SK-N-SH (cell line): ENCODE data around the gene C13orf46. TPM values are rescaled to one million over a fixed set of nuclear protein-coding genes. Genes with fewer than 3 reads are reported as not detected.

Experiments
- CTCF ChIA-PET: fragments of 300-600, 350-600 bp; formaldehyde crosslinking; extraction: SDS; loops from one replicate; lab custom pipeline; 2021; lab: Yijun Ruan, JAX
- POLR2A ChIA-PET: fragments of 350-600 bp; sonication (Branson Sonifier 250); formaldehyde crosslinking; extraction: SDS; loops from one replicate; lab custom pipeline; 2020; ENCODE audit warnings: antibody characterized with exemption, inconsistent platforms; lab: Yijun Ruan, JAX
- DNase-seq: peaks from one replicate; pipeline ENCODE4 v3.0.0; 2012
- H2AFZ ChIP-seq: fragments of 200-600 bp; sonication (generic); 2 replicates; pipeline ENCODE4 v1.8.1; 2016; ENCODE audit warnings: antibody characterized with exemption, mild to moderate bottlenecking, low read depth
- H3F3A ChIP-seq: fragments of 200-600 bp; sonication (generic); replicated peaks from 2 replicates; pipeline ENCODE3; 2016; ENCODE audit warnings: antibody characterized with exemption, mild to moderate bottlenecking; ENCODE audit not compliant: insufficient read depth
- H3K27ac ChIP-seq, 2 experiments: fragments of 200-500 bp in 1 of 2; fragments of 200-600 bp in 1 of 2; sonication (Bioruptor generic) in 1 of 2; sonication (generic), shearing (Covaris generic) in 1 of 2; 2 replicates each; pipeline versions ENCODE4 v1.5.1 to v1.6.1; 2014 to 2016; ENCODE audit warnings: low read depth in 2 of 2, inconsistent platforms in 1 of 2, low read length in 1 of 2, mild to moderate bottlenecking in 1 of 2, mixed read lengths in 1 of 2
- H3K27me3 ChIP-seq: fragments of 200-600 bp; sonication (generic), shearing (Covaris generic); 2 replicates; pipeline ENCODE4 v1.6.1; 2016; ENCODE audit warnings: mixed run types; ENCODE audit not compliant: insufficient read depth
- H3K36me3 ChIP-seq, 2 experiments: fragments of 200-500 bp in 1 of 2; fragments of 200-600 bp in 1 of 2; sonication (Bioruptor generic) in 1 of 2; sonication (generic) in 1 of 2; replicated peaks in 1 of 2; 2 replicates each; pipeline versions ENCODE3 to v1.5.1; 2014 to 2016; ENCODE audit warnings: low read length in 1 of 2, mild to moderate bottlenecking in 1 of 2; ENCODE audit not compliant: insufficient read depth in 2 of 2, control insufficient read depth in 1 of 2
- H3K4me1 ChIP-seq, 2 experiments: fragments of 200-500 bp in 1 of 2; fragments of 200-600 bp in 1 of 2; sonication (Bioruptor generic) in 1 of 2; sonication (generic), shearing (Covaris generic) in 1 of 2; 2 replicates each; pipeline versions ENCODE4 v1.5.1 to v1.6.1; 2014 to 2016; ENCODE audit warnings: low read depth in 1 of 2, low read length in 1 of 2, mixed run types in 1 of 2; ENCODE audit not compliant: insufficient read depth in 2 of 2, control insufficient read depth in 1 of 2
- H3K4me2 ChIP-seq: fragments of 200-600 bp; sonication (generic), shearing (Covaris generic); 2 replicates; pipeline ENCODE4 v1.6.1; 2017; ENCODE audit warnings: mixed run types
- H3K4me3 ChIP-seq, 2 experiments: fragments of 200-500 bp in 1 of 2; fragments of 200-600 bp in 1 of 2; sonication (Bioruptor generic) in 1 of 2; sonication (generic), shearing (Covaris generic) in 1 of 2; 2 replicates each; pipeline versions ENCODE4 v1.5.1 to v1.8.1; 2014 to 2016; ENCODE audit warnings: low read depth in 2 of 2, inconsistent platforms in 1 of 2, low read length in 1 of 2, mild to moderate bottlenecking in 1 of 2, mixed read lengths in 1 of 2, moderate library complexity in 1 of 2
- H3K79me2 ChIP-seq: fragments of 200-600 bp; sonication (generic); 2 replicates; pipeline ENCODE4 v1.8.1; 2017; ENCODE audit warnings: mild to moderate bottlenecking; ENCODE audit not compliant: insufficient read depth
- H3K9ac ChIP-seq: fragments of 200-600 bp; sonication (generic); 2 replicates; pipeline ENCODE4 v1.6.1; 2017; ENCODE audit warnings: mixed run types
- H3K9me2 ChIP-seq: fragments of 200-600 bp; sonication (generic); 2 replicates; pipeline ENCODE4 v1.6.1; 2017; ENCODE audit warnings: mixed run types
- H3K9me3 ChIP-seq: fragments of 200-600 bp; sonication (generic); 2 replicates; pipeline ENCODE4 v1.6.1; 2017; ENCODE audit warnings: mixed run types, mild to moderate bottlenecking, moderate library complexity
- H4K20me1 ChIP-seq: fragments of 200-600 bp; sonication (generic); 2 replicates; pipeline ENCODE4 v1.6.1; 2017; ENCODE audit warnings: mild to moderate bottlenecking, mixed run types; ENCODE audit not compliant: insufficient read depth
- ELF1 ChIP-seq: IDR thresholded peaks from 2 replicates; pipeline ENCODE4 v1.4.0; 2012
- EP300 ChIP-seq, 2 experiments: IDR thresholded peaks; 2 replicates each; pipeline versions ENCODE4 v1.4.0 to v1.6.1; 2012; ENCODE audit warnings: borderline replicate concordance in 1 of 2, low read depth in 1 of 2, low read length in 1 of 2
- FOSL2 ChIP-seq: IDR thresholded peaks from 2 replicates; pipeline ENCODE4 v1.4.0; 2012; ENCODE audit warnings: low read depth, mild to moderate bottlenecking, moderate library complexity, borderline replicate concordance
- FOXJ3 ChIP-seq: sonication (generic); formaldehyde crosslinking; IDR thresholded peaks from 2 replicates; pipeline ENCODE4 v1.5.1; 2020; ENCODE audit warnings: mild to moderate bottlenecking, missing genetic modification reagents
- FOXM1 ChIP-seq: IDR thresholded peaks from 2 replicates; pipeline ENCODE4 v1.4.0; 2012; ENCODE audit warnings: low read depth, mild to moderate bottlenecking
- POLR2AphosphoS5 ChIP-seq: IDR thresholded peaks from 2 replicates; pipeline ENCODE4 v1.6.1; 2012; ENCODE audit warnings: low read depth, low read length
- TCF12 ChIP-seq: IDR thresholded peaks from 2 replicates; pipeline ENCODE4 v1.4.0; 2012
- WGBS: methylation state at CpG from one replicate; pipeline ENCODE4 v1.1.6; 2017; ENCODE audit warnings: low lambda C conversion rate; 5-methylcytosine and 5-hydroxymethylcytosine counted together
- polyA plus RNA-seq, 3 experiments: library from polyadenylated mRNA; depleted of rRNA; stranded (reverse); fragments of >200 nt; gene quantifications; 2 replicates each; pipeline ENCODE4 v1.2.3, GENCODE V29; 2012
- TF ChIP-seq, protein P1 (sequence below): fragments of 200-600 bp; sonication (generic); IDR thresholded peaks from 2 replicates; pipeline ENCODE4 v1.6.1; 2017; ENCODE audit warnings: antibody characterized with exemption, mild to moderate bottlenecking, moderate library complexity
- TF ChIP-seq, protein P2 (sequence below): IDR thresholded peaks from 2 replicates; pipeline ENCODE4 v1.6.1; 2012; ENCODE audit warnings: mild to moderate bottlenecking, low read depth, low read length, moderate library complexity
- TF ChIP-seq, protein P3 (sequence below): IDR thresholded peaks from 2 replicates; pipeline ENCODE4 v1.4.0; 2012; ENCODE audit warnings: low read depth, borderline replicate concordance

The C13orf46 gene
- polyA plus RNA-seq, 1 of the 3 experiments (the other 2 are of a cell fraction) = 1.7 TPM

DNA sequence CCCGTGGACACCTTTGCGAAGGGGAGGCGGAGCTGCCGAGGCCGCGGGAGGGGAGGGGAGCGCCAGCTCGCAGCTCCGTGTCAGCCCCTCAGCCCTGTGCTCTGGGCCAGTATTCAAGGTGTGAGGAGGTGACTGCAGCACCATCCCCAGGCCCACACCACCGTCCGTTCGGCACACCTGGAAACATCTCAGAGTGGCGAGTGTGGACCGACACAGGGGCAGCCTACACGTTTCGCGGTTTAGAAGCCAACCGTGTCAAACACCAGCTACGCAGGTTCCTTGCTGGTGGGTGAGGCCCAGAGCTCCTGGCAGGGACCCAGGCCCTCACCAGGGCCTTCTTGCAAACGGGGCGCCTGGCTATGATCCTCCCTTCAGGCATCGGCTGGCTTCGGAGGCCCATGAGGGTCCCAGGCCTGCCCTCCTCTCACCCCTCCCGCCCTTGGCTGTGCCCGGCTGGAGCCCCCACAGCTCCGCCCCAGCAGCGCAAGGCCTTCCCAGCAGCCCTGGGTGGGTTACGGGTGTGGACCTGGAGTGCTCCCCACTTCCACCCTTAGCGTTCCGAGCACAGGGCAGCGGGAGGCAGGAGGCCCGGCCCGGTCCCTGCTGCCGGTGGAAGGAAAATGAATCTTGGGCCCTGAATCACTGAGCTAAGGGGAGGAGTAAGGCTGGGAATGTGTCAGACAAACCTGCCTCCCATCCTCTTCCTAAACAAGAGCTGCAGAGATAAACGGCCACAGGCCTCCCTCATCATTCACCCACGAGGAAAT, 1.2 kb downstream of the C13orf46 start:
- Histone ChIP-seq H3K27me3 (no peaks in the 10 kb centered on the region), H4K20me1 (no peaks in the 10 kb centered on the region), H2AFZ (no peak overlapping the region), H3K9me3 (no peaks in the 10 kb centered on the region), H3K27ac (no peak overlapping the region), H3K79me2 (no peaks in the 10 kb centered on the region), H3K9me2 (no peaks in the 10 kb centered on the region), H3K4me1 (peaks cover 0 to 6% of the 10 kb centered on the region in 2 experiments; a peak in 3 of 4 replicates), H3K4me2 (no peak overlapping the region), H3K4me3 (no peak overlapping the region), H3F3A (no peaks in the 10 kb centered on the region), H3K9ac (no peak overlapping the region), H3K36me3 (peaks cover 15 to 18% of the 10 kb centered on the region in 2 experiments)
- WGBS = 85% methylated on average over 18 of the region's 36 CpGs
- no peak for DNase-seq
- TF ChIP-seq, protein P1, sequence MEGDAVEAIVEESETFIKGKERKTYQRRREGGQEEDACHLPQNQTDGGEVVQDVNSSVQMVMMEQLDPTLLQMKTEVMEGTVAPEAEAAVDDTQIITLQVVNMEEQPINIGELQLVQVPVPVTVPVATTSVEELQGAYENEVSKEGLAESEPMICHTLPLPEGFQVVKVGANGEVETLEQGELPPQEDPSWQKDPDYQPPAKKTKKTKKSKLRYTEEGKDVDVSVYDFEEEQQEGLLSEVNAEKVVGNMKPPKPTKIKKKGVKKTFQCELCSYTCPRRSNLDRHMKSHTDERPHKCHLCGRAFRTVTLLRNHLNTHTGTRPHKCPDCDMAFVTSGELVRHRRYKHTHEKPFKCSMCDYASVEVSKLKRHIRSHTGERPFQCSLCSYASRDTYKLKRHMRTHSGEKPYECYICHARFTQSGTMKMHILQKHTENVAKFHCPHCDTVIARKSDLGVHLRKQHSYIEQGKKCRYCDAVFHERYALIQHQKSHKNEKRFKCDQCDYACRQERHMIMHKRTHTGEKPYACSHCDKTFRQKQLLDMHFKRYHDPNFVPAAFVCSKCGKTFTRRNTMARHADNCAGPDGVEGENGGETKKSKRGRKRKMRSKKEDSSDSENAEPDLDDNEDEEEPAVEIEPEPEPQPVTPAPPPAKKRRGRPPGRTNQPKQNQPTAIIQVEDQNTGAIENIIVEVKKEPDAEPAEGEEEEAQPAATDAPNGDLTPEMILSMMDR = no peak
- TF ChIP-seq, protein P2, sequence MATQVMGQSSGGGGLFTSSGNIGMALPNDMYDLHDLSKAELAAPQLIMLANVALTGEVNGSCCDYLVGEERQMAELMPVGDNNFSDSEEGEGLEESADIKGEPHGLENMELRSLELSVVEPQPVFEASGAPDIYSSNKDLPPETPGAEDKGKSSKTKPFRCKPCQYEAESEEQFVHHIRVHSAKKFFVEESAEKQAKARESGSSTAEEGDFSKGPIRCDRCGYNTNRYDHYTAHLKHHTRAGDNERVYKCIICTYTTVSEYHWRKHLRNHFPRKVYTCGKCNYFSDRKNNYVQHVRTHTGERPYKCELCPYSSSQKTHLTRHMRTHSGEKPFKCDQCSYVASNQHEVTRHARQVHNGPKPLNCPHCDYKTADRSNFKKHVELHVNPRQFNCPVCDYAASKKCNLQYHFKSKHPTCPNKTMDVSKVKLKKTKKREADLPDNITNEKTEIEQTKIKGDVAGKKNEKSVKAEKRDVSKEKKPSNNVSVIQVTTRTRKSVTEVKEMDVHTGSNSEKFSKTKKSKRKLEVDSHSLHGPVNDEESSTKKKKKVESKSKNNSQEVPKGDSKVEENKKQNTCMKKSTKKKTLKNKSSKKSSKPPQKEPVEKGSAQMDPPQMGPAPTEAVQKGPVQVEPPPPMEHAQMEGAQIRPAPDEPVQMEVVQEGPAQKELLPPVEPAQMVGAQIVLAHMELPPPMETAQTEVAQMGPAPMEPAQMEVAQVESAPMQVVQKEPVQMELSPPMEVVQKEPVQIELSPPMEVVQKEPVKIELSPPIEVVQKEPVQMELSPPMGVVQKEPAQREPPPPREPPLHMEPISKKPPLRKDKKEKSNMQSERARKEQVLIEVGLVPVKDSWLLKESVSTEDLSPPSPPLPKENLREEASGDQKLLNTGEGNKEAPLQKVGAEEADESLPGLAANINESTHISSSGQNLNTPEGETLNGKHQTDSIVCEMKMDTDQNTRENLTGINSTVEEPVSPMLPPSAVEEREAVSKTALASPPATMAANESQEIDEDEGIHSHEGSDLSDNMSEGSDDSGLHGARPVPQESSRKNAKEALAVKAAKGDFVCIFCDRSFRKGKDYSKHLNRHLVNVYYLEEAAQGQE = no peak
- TF ChIP-seq FOSL2 = no peak
- no peak for TF ChIP-seq FOXM1
- TF ChIP-seq, protein P3, sequence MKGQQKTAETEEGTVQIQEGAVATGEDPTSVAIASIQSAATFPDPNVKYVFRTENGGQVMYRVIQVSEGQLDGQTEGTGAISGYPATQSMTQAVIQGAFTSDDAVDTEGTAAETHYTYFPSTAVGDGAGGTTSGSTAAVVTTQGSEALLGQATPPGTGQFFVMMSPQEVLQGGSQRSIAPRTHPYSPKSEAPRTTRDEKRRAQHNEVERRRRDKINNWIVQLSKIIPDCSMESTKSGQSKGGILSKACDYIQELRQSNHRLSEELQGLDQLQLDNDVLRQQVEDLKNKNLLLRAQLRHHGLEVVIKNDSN = no peak
- TF ChIP-seq TCF12 = no peak
- ChIA-PET POLR2A (no interaction called here), CTCF (no interaction called here)

DNA sequence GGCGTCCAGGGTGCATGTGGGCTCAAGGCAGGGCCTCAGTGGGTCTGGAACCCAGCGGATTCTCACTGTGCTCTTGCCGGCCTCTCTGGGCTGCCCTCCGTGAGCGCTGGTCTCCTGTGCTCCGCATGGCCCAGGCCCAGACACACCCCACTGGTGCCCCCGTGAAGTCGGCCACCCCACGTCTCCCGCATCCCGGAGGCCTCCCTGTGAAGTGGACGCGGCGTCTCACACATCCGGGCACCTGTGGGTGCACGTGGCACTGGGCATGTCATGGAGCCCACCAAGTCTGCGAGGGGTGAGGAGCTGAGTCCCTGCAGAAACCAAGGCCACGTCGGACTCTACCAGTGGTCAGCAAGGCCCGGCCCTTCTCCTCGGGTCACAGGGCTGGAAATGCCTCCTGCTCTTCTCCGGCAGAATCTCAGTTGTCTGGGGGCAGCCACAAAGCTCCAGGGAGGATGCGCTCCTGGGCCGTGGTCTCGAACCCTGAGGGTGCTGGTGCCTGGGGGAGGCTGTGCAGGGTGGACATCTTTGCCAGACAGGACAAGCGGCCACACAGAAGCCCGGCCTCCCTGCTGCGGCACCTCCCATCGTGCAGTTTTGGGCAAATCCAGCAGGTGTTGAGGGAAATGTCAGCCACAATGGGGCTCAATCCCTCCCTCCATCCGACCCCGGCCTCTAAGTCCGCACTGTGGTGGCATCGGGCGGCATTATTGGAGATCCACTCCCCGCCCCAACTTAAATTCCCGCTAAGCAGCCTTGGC, 2.2 kb downstream of the C13orf46 start:
- Histone ChIP-seq H3K27ac (no peak overlapping the region), H3K9me3 (no peaks in the 10 kb centered on the region), H3K4me3 (no peak overlapping the region), H3F3A (no peaks in the 10 kb centered on the region), H3K4me1 (no peaks in the 10 kb centered on the region; a peak in 1 of 4 replicates), H3K4me2 (no peak overlapping the region), H4K20me1 (no peaks in the 10 kb centered on the region), H2AFZ (no peak overlapping the region)
- CTCF ChIA-PET = interaction anchor here (0.7 kb wide), 1 partner anchor 221 kb away, joined by 3 read pairs; no protein-coding TSS in a partner anchor
- DNase-seq = no peak
- TF ChIP-seq, protein P2 = no peak
- TF ChIP-seq FOXJ3 (CRISPR knock-in tag) (no peak), POLR2AphosphoS5 (no peak), ELF1 (no peak), EP300 (IDR thresholded peaks at IDR 0.05; ENCODE audit: borderline replicate concordance in 1 of 2, low read depth in 1 of 2, low read length in 1 of 2) (no peak)
- TF ChIP-seq, protein P1 = no peak
- TF ChIP-seq, all 33 proteins: peak for 0
- 87% methylated on average over 3 of the region's 36 CpGs for whole genome bisulfite sequencing
- POLR2A ChIA-PET = no interaction called here
- Histone ChIP-seq H3K9me2 (no peaks in the 10 kb centered on the region), H3K79me2 (no peaks in the 10 kb centered on the region), H3K36me3 (peaks cover 15 to 18% of the 10 kb centered on the region in 2 experiments), H3K9ac (no peak overlapping the region), H3K27me3 (no peaks in the 10 kb centered on the region)
